Fibroblast of lung (primary cell): Measurements from ENCODE around the gene RPS4Y1.

ENCODE experiments used
- CTCF ChIP-seq, 2 donors: IDR thresholded peaks in 1 of 2; conservative IDR thresholded peaks in 1 of 2; 1 replicate in 1 of 2; 2 replicates in 1 of 2; pipeline ENCODE4 v1.5.1; 2011 to 2012; ENCODE audit warnings: low read length in 2 of 2, control low read depth in 1 of 2, inconsistent platforms in 1 of 2, low read depth in 1 of 2, mild to moderate bottlenecking in 1 of 2
- EZH2 ChIP-seq: IDR thresholded peaks from 2 replicates; pipeline ENCODE4 v1.5.1; 2012; ENCODE audit warnings: low read length, control low read depth, mild to moderate bottlenecking; ENCODE audit errors: missing control alignments

- TF ChIP-seq EZH2 = no peak
- TF ChIP-seq CTCF (conservative IDR thresholded peaks at IDR 0.05 in 1 of 2, IDR thresholded peaks at IDR 0.05 in 1 of 2; ENCODE audit: low read depth in 1 of 2, low read length in 2 of 2) = no peak
Measured at GRCh38 chrY:2868035-2868607, 26.7 kb downstream of the RPS4Y1 start.
